MCF 10A (cell line): ENCODE measurements around the gene ZNF664. TPM values are rescaled to one million over a fixed set of nuclear protein-coding genes. Genes with fewer than 3 reads are reported as not detected.

Source experiments
- BruUV-seq: library from RNA; stranded (reverse); fragments of 400-500 nt; replicated peaks from 2 replicates; lab custom pipeline; 2021; lab: Mats Ljungman, UMichigan
- CTCF ChIA-PET: fragments of 300-600 bp; sonication (Branson Sonifier 250); formaldehyde crosslinking; extraction: SDS; loops from one replicate; lab custom pipeline; 2021; ENCODE audit warnings: antibody characterized with exemption, inconsistent platforms; lab: Yijun Ruan, JAX
- POLR2A ChIA-PET: fragments of 300-600, 350-650 bp; sonication (Branson Sonifier 250); formaldehyde crosslinking; extraction: SDS; loops from one replicate; lab custom pipeline; 2020; ENCODE audit warnings: antibody characterized with exemption, inconsistent platforms; lab: Yijun Ruan, JAX
- DNase-seq: peaks from one replicate; pipeline ENCODE4 v3.0.0-alpha.2; 2018; ENCODE audit not compliant: unreplicated experiment
- H3K27ac Mint-ChIP-seq: one replicate; pipeline ENCODE4 v1.8.0; 2022; ENCODE audit warnings: mild to moderate bottlenecking, low read depth, mixed read lengths; ENCODE audit not compliant: unreplicated experiment
- H3K27me3 Mint-ChIP-seq: one replicate; pipeline ENCODE4 v1.8.0; 2022; ENCODE audit warnings: mixed read lengths; ENCODE audit not compliant: insufficient read depth, unreplicated experiment
- H3K36me3 Mint-ChIP-seq: one replicate; pipeline ENCODE4 v1.8.0; 2022; ENCODE audit warnings: mild to moderate bottlenecking, moderate library complexity, mixed read lengths; ENCODE audit not compliant: insufficient read depth, unreplicated experiment
- H3K4me1 Mint-ChIP-seq: one replicate; pipeline ENCODE4 v1.8.0; 2022; ENCODE audit warnings: mixed read lengths; ENCODE audit not compliant: insufficient read depth, unreplicated experiment
- H3K4me3 Mint-ChIP-seq: one replicate; pipeline ENCODE4 v1.8.0; 2022; ENCODE audit warnings: mild to moderate bottlenecking, moderate library complexity, mixed read lengths; ENCODE audit not compliant: unreplicated experiment
- H3K9me3 Mint-ChIP-seq: one replicate; pipeline ENCODE4 v1.8.0; 2022; ENCODE audit warnings: mixed read lengths; ENCODE audit not compliant: unreplicated experiment
- CTCF ChIP-seq: fragments of 200-600 bp; IDR thresholded peaks from one replicate; pipeline ENCODE4 v1.8.0; 2022; ENCODE audit warnings: antibody characterized with exemption, mild to moderate bottlenecking; ENCODE audit not compliant: unreplicated experiment
- intact Hi-C: fragments of 100-400 bp; cut with micrococcal nuclease; formaldehyde crosslinking; loops from 2 replicates; pipeline ENCODE4 v1.14.1; 2022
- total RNA-seq: library from RNA; stranded (reverse); gene quantifications from 2 replicates; pipeline ENCODE4 v1.2.3, GENCODE V29; 2022

ZNF664 gene
- total RNA-seq, 1 experiment from 2014 or later, result 123 TPM

GRCh38 chr12:124039276-124039675 is 66.3 kb downstream of the ZNF664 start:
- Mint-ChIP-seq H3K4me3 (no peak overlapping the region), H3K4me1 (no peaks in the 10 kb centered on the region), H3K27me3 (no peaks in the 10 kb centered on the region), H3K9me3 (no peaks in the 10 kb centered on the region), H3K36me3 (peaks cover 5% of the 10 kb centered on the region), H3K27ac (no peak overlapping the region)
- no TSS peak for BruUV-seq
- DNase-seq, result no peak
- CTCF ChIA-PET, result interaction anchor here (0.6 to 1.6 kb wide), 8 partner anchors 14 to 731 kb away, joined by 3 to 8 read pairs (median 3); no protein-coding TSS in a partner anchor
- no peak for TF ChIP-seq CTCF
- intact Hi-C loops, result loop anchor here (5.0 to 10.0 kb wide), 3 partner anchors 466 to 858 kb away; no protein-coding TSS in a partner anchor
- POLR2A ChIA-PET, result interaction anchor here (0.7 kb wide), 1 partner anchor 160 kb away, joined by 4 read pairs; no protein-coding TSS in a partner anchor

- Mint-ChIP-seq H3K9me3 (no peaks in the 10 kb centered on the region), H3K36me3 (peaks cover 5% of the 10 kb centered on the region), H3K27ac (no peak overlapping the region), H3K4me3 (no peak overlapping the region), H3K27me3 (no peaks in the 10 kb centered on the region), H3K4me1 (no peaks in the 10 kb centered on the region)
- intact Hi-C loops, result no loop called here
- ChIA-PET CTCF (interaction anchor here (0.7 to 1.5 kb wide), 3 partner anchors 16 to 280 kb away, joined by 3 to 4 read pairs (median 3); no protein-coding TSS in a partner anchor), POLR2A (no interaction called here)
- BruUV-seq, result no TSS peak
- DNase-seq, result no peak
- no peak for TF ChIP-seq CTCF
Measured at GRCh38 chr12:124040291-124040690, 67.3 kb downstream of the ZNF664 start.

- CTCF ChIA-PET, result interaction anchor here (0.6 to 1.5 kb wide), 4 partner anchors 17 to 280 kb away, joined by 3 to 4 read pairs (median 3); no protein-coding TSS in a partner anchor
- Mint-ChIP-seq H3K27me3 (no peaks in the 10 kb centered on the region), H3K4me3 (no peak overlapping the region), H3K9me3 (no peaks in the 10 kb centered on the region), H3K36me3 (peaks cover 5% of the 10 kb centered on the region), H3K27ac (no peak overlapping the region), H3K4me1 (no peaks in the 10 kb centered on the region)
- BruUV-seq, result no TSS peak
- POLR2A ChIA-PET, result no interaction called here
- no peak for TF ChIP-seq CTCF
- no peak for DNase-seq
- intact Hi-C loops, result no loop called here
Measured at GRCh38 chr12:124040737-124041136, 67.7 kb downstream of the ZNF664 start.

DNA sequence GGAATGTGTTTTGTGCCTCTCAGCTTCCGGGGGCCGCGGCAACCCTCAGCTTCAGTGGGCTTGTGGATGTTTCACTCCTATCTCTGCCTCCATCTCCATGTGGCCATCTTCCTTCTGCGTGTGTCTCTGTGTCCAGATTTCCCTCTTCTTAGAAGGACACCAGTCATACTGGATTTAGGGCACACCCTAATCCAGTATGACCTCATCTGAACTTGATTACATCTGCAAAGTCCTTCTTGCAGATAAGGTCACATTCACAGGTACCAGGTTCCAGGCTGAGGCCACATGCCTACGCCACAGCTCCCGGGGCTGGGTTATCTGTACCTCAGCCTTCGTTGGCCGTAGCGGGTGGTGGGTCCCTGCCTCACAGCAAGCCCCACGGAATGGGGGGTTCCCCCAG is 68.9 kb downstream of the ZNF664 start:
- intact Hi-C loops, result no loop called here
- H3K4me3 Mint-ChIP-seq, result no peak overlapping the region
- CTCF ChIA-PET, result no interaction called here
- peaks cover 5% of the 10 kb centered on the region for H3K36me3 Mint-ChIP-seq
- POLR2A ChIA-PET, result no interaction called here
- H3K4me1 Mint-ChIP-seq, result peaks cover 5% of the 10 kb centered on the region
- DNase-seq, result no peak
- peaks cover 7% of the 10 kb centered on the region for H3K9me3 Mint-ChIP-seq
- no peaks in the 10 kb centered on the region for H3K27me3 Mint-ChIP-seq
- no TSS peak for BruUV-seq
- H3K27ac Mint-ChIP-seq, result no peak overlapping the region
- no peak for TF ChIP-seq CTCF
